ENCODE measurements around the gene ZNF586.

DNA sequence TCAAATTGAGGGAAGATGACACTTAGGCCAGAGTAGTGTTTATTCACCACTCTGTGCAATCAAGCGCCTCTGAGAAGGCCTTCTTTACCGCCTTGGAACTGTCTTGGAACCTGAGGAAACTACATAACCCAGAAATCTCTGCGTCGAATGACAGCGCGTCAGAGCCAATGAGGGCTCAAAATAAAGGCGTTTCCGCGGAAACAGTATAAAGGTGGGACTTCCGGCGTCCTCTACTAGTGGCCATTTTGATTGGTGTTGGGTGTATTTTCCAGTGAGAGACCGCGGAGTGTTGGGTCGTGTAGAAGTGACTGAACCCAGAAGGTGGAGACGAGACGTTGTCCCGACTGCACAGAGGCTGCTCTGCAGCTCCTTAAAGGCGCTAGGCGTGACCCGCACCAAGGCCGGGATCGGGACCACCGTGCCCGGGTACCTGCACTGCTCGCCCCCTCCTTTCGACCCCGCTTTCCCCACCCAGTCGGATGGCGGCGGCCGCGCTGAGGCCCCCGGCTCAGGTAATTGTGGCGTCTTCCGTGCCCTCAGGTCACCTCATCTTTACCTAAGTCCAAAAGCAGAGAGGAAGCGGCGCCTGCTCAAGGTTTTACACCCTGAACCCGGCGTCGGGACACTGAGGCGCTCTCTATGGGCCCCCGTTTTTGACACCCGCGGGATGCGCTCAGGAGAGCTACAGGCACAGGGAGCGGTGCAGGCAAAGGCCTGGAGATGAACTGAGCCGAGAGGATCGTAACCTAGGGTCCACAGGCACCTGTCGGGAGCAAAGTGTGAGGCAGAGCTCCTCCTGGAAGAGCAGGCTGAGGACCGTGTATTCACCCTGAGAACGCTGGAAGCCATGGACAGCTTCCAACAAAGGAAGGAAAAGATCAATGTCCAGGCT lies 22.6 kb upstream of the ZNF586 start, which contains the start of gene ZNF776:
- TF ChIP-seq, protein P1, sequence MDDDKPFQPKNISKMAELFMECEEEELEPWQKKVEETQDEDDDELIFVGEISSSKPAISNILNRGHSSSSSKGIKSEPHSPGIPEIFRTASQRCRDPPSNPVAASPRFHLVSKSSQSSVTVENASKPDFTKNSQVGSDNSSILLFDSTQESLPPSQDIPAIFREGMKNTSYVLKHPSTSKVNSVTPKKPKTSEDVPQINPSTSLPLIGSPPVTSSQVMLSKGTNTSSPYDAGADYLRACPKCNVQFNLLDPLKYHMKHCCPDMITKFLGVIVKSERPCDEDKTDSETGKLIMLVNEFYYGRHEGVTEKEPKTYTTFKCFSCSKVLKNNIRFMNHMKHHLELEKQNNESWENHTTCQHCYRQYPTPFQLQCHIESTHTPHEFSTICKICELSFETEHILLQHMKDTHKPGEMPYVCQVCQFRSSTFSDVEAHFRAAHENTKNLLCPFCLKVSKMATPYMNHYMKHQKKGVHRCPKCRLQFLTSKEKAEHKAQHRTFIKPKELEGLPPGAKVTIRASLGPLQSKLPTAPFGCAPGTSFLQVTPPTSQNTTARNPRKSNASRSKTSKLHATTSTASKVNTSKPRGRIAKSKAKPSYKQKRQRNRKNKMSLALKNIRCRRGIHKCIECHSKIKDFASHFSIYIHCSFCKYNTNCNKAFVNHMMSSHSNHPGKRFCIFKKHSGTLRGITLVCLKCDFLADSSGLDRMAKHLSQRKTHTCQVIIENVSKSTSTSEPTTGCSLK (tag by site-specific recombination; IDR thresholded peaks at IDR 0.05) = no peak
- no peak for TF ChIP-seq ZBTB8A (tag by site-specific recombination; IDR thresholded peaks at IDR 0.05)
- no peak for TF ChIP-seq ZNF792 (tag by site-specific recombination; IDR thresholded peaks at IDR 0.05)
- no peak for TF ChIP-seq ZNF23 (tag by site-specific recombination; IDR thresholded peaks at IDR 0.05; ENCODE audit: borderline replicate concordance)
- TF ChIP-seq ZFP69B (tag by site-specific recombination; IDR thresholded peaks at IDR 0.05) = no peak
- TF ChIP-seq, protein P2, sequence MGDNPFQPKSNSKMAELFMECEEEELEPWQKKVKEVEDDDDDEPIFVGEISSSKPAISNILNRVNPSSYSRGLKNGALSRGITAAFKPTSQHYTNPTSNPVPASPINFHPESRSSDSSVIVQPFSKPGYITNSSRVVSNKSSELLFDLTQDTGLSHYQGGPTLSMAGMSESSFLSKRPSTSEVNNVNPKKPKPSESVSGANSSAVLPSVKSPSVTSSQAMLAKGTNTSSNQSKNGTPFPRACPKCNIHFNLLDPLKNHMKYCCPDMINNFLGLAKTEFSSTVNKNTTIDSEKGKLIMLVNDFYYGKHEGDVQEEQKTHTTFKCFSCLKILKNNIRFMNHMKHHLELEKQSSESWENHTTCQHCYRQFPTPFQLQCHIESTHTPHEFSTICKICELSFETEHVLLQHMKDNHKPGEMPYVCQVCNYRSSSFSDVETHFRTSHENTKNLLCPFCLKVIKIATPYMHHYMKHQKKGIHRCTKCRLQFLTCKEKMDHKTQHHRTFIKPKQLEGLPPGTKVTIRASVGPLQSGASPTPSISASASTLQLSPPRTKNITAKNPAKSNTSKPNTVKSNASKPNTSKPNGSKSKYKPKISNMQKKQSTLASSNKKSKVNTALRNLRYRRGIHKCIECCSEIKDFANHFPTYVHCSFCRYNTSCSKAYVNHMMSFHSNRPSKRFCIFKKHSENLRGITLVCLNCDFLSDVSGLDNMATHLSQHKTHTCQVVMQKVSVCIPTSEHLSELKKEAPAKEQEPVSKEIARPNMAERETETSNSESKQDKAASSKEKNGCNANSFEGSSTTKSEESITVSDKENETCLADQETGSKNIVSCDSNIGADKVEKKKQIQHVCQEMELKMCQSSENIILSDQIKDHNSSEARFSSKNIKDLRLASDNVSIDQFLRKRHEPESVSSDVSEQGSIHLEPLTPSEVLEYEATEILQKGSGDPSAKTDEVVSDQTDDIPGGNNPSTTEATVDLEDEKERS (tag by site-specific recombination; IDR thresholded peaks at IDR 0.05) = peak; percentile 67; the same call in 1 of the 2 replicates
- TF ChIP-seq GLI2 (tag by site-specific recombination; IDR thresholded peaks at IDR 0.05; ENCODE audit: borderline replicate concordance, low read depth) = no peak
- TF ChIP-seq, protein P3, sequence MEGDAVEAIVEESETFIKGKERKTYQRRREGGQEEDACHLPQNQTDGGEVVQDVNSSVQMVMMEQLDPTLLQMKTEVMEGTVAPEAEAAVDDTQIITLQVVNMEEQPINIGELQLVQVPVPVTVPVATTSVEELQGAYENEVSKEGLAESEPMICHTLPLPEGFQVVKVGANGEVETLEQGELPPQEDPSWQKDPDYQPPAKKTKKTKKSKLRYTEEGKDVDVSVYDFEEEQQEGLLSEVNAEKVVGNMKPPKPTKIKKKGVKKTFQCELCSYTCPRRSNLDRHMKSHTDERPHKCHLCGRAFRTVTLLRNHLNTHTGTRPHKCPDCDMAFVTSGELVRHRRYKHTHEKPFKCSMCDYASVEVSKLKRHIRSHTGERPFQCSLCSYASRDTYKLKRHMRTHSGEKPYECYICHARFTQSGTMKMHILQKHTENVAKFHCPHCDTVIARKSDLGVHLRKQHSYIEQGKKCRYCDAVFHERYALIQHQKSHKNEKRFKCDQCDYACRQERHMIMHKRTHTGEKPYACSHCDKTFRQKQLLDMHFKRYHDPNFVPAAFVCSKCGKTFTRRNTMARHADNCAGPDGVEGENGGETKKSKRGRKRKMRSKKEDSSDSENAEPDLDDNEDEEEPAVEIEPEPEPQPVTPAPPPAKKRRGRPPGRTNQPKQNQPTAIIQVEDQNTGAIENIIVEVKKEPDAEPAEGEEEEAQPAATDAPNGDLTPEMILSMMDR (tag by site-specific recombination; IDR thresholded peaks at IDR 0.05) = peak; percentile 44; the same call in 1 of the 2 replicates
- TF ChIP-seq, protein P4, sequence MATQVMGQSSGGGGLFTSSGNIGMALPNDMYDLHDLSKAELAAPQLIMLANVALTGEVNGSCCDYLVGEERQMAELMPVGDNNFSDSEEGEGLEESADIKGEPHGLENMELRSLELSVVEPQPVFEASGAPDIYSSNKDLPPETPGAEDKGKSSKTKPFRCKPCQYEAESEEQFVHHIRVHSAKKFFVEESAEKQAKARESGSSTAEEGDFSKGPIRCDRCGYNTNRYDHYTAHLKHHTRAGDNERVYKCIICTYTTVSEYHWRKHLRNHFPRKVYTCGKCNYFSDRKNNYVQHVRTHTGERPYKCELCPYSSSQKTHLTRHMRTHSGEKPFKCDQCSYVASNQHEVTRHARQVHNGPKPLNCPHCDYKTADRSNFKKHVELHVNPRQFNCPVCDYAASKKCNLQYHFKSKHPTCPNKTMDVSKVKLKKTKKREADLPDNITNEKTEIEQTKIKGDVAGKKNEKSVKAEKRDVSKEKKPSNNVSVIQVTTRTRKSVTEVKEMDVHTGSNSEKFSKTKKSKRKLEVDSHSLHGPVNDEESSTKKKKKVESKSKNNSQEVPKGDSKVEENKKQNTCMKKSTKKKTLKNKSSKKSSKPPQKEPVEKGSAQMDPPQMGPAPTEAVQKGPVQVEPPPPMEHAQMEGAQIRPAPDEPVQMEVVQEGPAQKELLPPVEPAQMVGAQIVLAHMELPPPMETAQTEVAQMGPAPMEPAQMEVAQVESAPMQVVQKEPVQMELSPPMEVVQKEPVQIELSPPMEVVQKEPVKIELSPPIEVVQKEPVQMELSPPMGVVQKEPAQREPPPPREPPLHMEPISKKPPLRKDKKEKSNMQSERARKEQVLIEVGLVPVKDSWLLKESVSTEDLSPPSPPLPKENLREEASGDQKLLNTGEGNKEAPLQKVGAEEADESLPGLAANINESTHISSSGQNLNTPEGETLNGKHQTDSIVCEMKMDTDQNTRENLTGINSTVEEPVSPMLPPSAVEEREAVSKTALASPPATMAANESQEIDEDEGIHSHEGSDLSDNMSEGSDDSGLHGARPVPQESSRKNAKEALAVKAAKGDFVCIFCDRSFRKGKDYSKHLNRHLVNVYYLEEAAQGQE (tag by site-specific recombination; IDR thresholded peaks at IDR 0.05) = no peak
- TF ChIP-seq, protein P5, sequence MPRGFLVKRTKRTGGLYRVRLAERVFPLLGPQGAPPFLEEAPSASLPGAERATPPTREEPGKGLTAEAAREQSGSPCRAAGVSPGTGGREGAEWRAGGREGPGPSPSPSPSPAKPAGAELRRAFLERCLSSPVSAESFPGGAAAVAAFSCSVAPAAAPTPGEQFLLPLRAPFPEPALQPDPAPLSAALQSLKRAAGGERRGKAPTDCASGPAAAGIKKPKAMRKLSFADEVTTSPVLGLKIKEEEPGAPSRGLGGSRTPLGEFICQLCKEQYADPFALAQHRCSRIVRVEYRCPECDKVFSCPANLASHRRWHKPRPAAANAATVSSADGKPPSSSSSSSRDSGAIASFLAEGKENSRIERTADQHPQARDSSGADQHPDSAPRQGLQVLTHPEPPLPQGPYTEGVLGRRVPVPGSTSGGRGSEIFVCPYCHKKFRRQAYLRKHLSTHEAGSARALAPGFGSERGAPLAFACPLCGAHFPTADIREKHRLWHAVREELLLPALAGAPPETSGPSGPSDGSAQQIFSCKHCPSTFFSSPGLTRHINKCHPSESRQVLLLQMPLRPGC (tag by site-specific recombination; IDR thresholded peaks at IDR 0.05) = no peak
- TF ChIP-seq ZNF510 (tag by site-specific recombination; IDR thresholded peaks at IDR 0.05; ENCODE audit: insufficient replicate concordance) = no peak
- TF ChIP-seq ZNF610 (tag by site-specific recombination; IDR thresholded peaks at IDR 0.05; ENCODE audit: borderline replicate concordance) = no peak
- TF ChIP-seq KLF9 (tag by site-specific recombination; IDR thresholded peaks at IDR 0.05; ENCODE audit: low read depth) = no peak

Measured in HEK293 (cell line).